Amniotic epithelial cell (primary cell): ENCODE data around the gene TIMM8A.
A peak's percentile ranks its signal among the peaks of the same experiment; 100 is the strongest.

Experiments used
- DNase-seq: peaks from one replicate; pipeline ENCODE4 v3.0.0-alpha.2; 2010; ENCODE audit warnings: low read depth

The TIMM8A gene

GRCh38 chrX:101348452-101349192 lies at the start of gene TIMM8A:
Gene TIMM8A, minus strand, starts transcription at chrX:101348742. Its CDS starts 78 bp downstream, at chrX:101348664.
- peak; percentile 58 for DNase-seq

GRCh38 chrX:101397779-101398178 lies 49.2 kb upstream of the TIMM8A start:
- peak; percentile 52 for DNase-seq

- DNase-seq: peak; percentile 49
Measured at GRCh38 chrX:101395789-101396188, 47.2 kb upstream of the TIMM8A start.

GRCh38 chrX:101394372-101394771 lies 45.8 kb upstream of the TIMM8A start:
- DNase-seq: no peak

GRCh38 chrX:101393530-101394305 lies 45.2 kb upstream of the TIMM8A start:
- DNase-seq: no peak

GRCh38 chrX:101391831-101392230 lies 43.3 kb upstream of the TIMM8A start:
- no peak for DNase-seq

GRCh38 chrX:101390664-101391525 lies 42.4 kb upstream of the TIMM8A start, which contains the start of gene RPL36A:
Gene RPL36A, plus strand, starts transcription at chrX:101391011. Its CDS starts 33 bp downstream, at chrX:101391044.
- peak; percentile 87 for DNase-seq

GRCh38 chrX:101388604-101389003 lies 40.1 kb upstream of the TIMM8A start:
- no peak for DNase-seq

- no peak for DNase-seq
Measured at GRCh38 chrX:101386542-101386885, 38.0 kb upstream of the TIMM8A start.

- no peak for DNase-seq
Measured at GRCh38 chrX:101385795-101386541, 37.4 kb upstream of the TIMM8A start, which contains the start of gene BTK. Gene BTK, minus strand, starts transcription at chrX:101386191. Its CDS starts 10,907 bp downstream, at chrX:101375284.

GRCh38 chrX:101385026-101385684 lies 36.6 kb upstream of the TIMM8A start:
- no peak for DNase-seq

GRCh38 chrX:101383679-101384205 lies 35.2 kb upstream of the TIMM8A start:
- DNase-seq: no peak

GRCh38 chrX:101377547-101377946 lies 29.0 kb upstream of the TIMM8A start:
- DNase-seq: no peak

- DNase-seq: no peak
Measured at GRCh38 chrX:101370888-101371504, 22.5 kb upstream of the TIMM8A start.

- no peak for DNase-seq
Measured at GRCh38 chrX:101369687-101370086, 21.1 kb upstream of the TIMM8A start.

GRCh38 chrX:101368800-101369199 lies 20.3 kb upstream of the TIMM8A start:
- DNase-seq: no peak

- no peak for DNase-seq
Measured at GRCh38 chrX:101365301-101365795, 16.8 kb upstream of the TIMM8A start.

- no peak for DNase-seq
Measured at GRCh38 chrX:101362757-101363156, 14.2 kb upstream of the TIMM8A start.

GRCh38 chrX:101362116-101362515 lies 13.6 kb upstream of the TIMM8A start:
- no peak for DNase-seq

- DNase-seq: no peak
Measured at GRCh38 chrX:101360390-101360789, 11.8 kb upstream of the TIMM8A start.
